ENCODE results near the gene JAG1. TPM values are rescaled to one million over a fixed set of nuclear protein-coding genes. Genes with fewer than 3 reads are reported as not detected.

The JAG1 gene
- total and polyA plus RNA-seq, 4 donors = 22.4 to 226 (median 150) TPM

DNA sequence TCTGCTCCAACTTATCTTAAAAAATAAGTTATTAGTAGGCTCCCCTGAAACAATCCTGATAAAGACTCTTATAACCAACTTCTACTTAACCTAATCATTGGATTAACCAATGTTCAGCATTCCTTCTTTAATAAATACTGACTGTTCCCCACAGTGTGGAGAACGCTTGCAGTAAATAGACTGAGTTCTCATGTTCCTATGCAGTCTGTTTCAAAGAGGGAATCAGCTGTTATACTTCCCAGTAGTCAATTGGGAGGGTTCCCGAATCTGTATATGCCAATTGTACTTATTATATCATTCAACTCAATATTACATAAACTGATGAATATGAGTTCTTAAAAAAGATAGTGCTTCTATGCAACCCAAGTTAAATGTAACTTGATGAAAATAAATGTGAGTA is 9.7 kb upstream of the JAG1 start:
- no peak for DNase-seq
- no peak for ATAC-seq (ENCODE audit: low FRiP score)
- 93 to 95% methylated on average over 2 of the region's 2 CpGs for WGBS, 2 donors
- Histone ChIP-seq H3K9me3 (ENCODE audit: control insufficient read depth, low read length) (peaks cover 2% of the 10 kb centered on the region), H3K27ac (ENCODE audit: low read depth in 1 of 2, low read length in 2 of 2) (no peak overlapping the region), H3K4me1 (ENCODE audit: control insufficient read depth in 1 of 2, insufficient read depth in 2 of 2, low read length in 2 of 2) (no peaks in the 10 kb centered on the region), H3K4me3 (ENCODE audit: low read length in 2 of 2) (no peak overlapping the region), H3K36me3 (ENCODE audit: control insufficient read depth in 1 of 2, insufficient read depth in 2 of 2, low read length in 1 of 2) (no peaks in the 10 kb centered on the region), H3K27me3 (ENCODE audit: control insufficient read depth in 1 of 2, insufficient read depth in 2 of 2, low read length in 1 of 2) (no peaks in the 10 kb centered on the region)
- intact Hi-C loops (cut with DNase I) = no loop called here

DNA sequence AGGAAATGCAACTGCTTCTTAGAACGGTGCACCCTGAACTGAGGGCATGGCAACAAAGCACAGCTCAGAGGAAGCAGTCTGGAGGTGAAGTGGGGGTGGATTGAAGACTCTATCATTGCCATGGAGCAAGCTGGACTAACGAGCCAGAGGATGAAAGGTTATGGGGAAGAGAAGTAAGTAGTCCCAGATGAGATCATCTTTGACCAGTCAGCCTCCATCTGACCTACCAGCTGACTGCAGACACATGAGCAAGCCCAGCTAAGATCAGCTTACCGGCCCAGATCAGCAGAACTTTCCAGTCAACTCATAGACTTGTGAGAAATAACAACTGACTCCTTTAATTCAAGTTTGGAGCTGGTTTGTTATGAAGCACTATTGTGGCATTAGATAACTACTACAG is 9.1 kb upstream of the JAG1 start:
- Histone ChIP-seq H3K9me3 (ENCODE audit: control insufficient read depth, low read length) (peaks cover under 1% of the 10 kb centered on the region), H3K27ac (ENCODE audit: low read depth in 1 of 2, low read length in 2 of 2) (no peak overlapping the region), H3K27me3 (ENCODE audit: control insufficient read depth in 1 of 2, insufficient read depth in 2 of 2, low read length in 1 of 2) (no peaks in the 10 kb centered on the region), H3K36me3 (ENCODE audit: control insufficient read depth in 1 of 2, insufficient read depth in 2 of 2, low read length in 1 of 2) (no peaks in the 10 kb centered on the region), H3K4me3 (ENCODE audit: low read length in 2 of 2) (no peak overlapping the region), H3K4me1 (ENCODE audit: control insufficient read depth in 1 of 2, insufficient read depth in 2 of 2, low read length in 2 of 2) (no peaks in the 10 kb centered on the region)
- intact Hi-C loops (cut with DNase I) = no loop called here
- 74 to 79% methylated on average over 3 of the region's 3 CpGs for WGBS, 2 donors
- DNase-seq (no peak), ATAC-seq (ENCODE audit: low FRiP score) (no peak)

DNA sequence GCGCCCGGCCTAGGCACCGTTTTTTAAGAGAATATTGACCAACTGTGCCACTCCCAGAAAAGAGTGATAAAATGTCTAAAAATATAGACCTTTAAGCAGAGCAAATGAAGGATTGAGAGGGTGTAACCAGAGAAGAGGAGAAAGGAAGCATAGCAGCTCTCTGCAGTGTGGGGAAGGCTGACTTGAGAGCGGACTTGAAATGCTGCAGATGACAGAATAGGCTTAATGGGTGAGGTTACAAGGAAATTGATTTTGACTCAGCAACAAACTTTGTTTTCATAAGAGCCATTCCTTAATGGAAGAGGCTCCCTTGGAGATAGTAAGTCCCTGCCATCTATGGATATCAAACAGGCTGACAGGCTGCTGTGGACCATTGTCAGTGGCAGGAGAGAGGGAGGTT is 7.7 kb upstream of the JAG1 start:
- ATAC-seq (ENCODE audit: low FRiP score) (no peak), DNase-seq (no peak)
- Histone ChIP-seq H3K4me3 (ENCODE audit: low read length in 2 of 2) (no peak overlapping the region), H3K27me3 (ENCODE audit: control insufficient read depth in 1 of 2, insufficient read depth in 2 of 2, low read length in 1 of 2) (no peaks in the 10 kb centered on the region), H3K36me3 (ENCODE audit: control insufficient read depth in 1 of 2, insufficient read depth in 2 of 2, low read length in 1 of 2) (no peaks in the 10 kb centered on the region), H3K27ac (ENCODE audit: low read depth in 1 of 2, low read length in 2 of 2) (no peak overlapping the region), H3K4me1 (ENCODE audit: control insufficient read depth in 1 of 2, insufficient read depth in 2 of 2, low read length in 2 of 2) (no peaks in the 10 kb centered on the region), H3K9me3 (ENCODE audit: control insufficient read depth, low read length) (no peaks in the 10 kb centered on the region)
- intact Hi-C loops (cut with DNase I) = no loop called here
- WGBS, 2 donors = 94 to 97% methylated on average over 4 of the region's 4 CpGs

DNA sequence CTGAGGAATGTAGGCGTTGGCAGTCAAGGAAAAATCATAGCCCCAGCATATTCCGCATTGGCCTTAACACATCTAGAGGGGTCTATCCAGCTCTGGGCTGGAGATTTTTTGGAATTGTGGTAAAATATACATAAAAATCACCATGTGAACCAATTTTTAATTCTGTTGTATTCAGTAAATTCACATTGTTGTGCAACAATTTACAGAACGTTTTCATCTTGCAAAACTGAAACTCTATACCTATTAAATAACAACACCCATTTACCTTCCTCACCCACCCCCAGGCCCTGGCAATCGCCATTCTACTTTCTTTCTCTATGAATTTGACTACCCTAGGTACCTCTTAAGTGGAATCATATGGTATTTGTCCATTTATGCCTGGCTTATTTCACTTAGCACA is 6.8 kb upstream of the JAG1 start:
- ATAC-seq (ENCODE audit: low FRiP score) (no peak), DNase-seq (no peak)
- Histone ChIP-seq H3K4me3 (ENCODE audit: low read length in 2 of 2) (no peak overlapping the region), H3K4me1 (ENCODE audit: control insufficient read depth in 1 of 2, insufficient read depth in 2 of 2, low read length in 2 of 2) (peaks cover 0 to under 1% of the 10 kb centered on the region in 2 donors), H3K27me3 (ENCODE audit: control insufficient read depth in 1 of 2, insufficient read depth in 2 of 2, low read length in 1 of 2) (no peaks in the 10 kb centered on the region), H3K36me3 (ENCODE audit: control insufficient read depth in 1 of 2, insufficient read depth in 2 of 2, low read length in 1 of 2) (no peaks in the 10 kb centered on the region), H3K9me3 (ENCODE audit: control insufficient read depth, low read length) (no peaks in the 10 kb centered on the region), H3K27ac (ENCODE audit: low read depth in 1 of 2, low read length in 2 of 2) (no peak overlapping the region)
- 82 to 95% methylated on average over 4 of the region's 4 CpGs for WGBS, 2 donors
- intact Hi-C loops (cut with DNase I) = no loop called here

DNA sequence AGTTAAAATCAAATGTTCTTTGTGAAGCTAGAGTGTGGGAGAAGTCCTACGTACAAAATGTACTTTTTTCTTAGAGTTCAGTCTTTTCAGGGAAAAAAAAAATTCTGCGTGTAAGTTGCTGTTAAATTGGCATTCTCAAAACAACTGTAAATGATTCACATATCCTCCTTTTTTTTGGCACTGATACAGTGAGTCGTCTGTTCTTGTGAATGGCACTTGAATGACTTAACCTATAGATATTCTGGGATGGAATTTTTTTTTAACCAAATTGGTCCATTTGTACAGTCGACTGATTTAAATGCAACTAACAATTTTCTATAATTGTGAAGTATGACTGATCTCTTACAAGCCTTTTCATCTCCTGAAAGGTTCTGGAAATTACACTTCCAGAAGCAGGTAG is 5.5 kb upstream of the JAG1 start:
- intact Hi-C loops (cut with DNase I) = loop anchor here (2.0 to 10.0 kb wide), 7 partner anchors 76 to 866 kb away; no protein-coding TSS in a partner anchor
- ATAC-seq (ENCODE audit: low FRiP score) = no peak

DNA sequence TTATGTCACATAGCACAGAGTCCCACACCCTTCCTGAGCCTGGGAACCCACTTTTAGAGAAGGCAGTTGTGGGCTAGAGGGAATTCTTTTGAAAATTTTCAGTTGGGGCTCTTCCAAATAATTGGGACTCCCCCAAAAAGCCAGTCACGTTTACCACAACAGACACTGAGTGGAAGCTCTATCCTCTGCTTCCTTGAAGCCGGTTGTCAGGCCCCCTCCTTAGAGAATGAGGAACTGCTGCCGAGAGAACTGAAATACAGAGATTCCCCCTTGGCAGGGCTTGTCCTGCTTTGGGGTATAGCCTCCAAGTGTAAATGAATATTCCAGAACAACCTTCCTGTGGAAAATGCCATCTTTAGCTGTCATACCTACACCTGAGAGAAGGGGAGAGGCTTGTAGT is 2.7 kb upstream of the JAG1 start:
- intact Hi-C loops (cut with DNase I) = loop anchor here (5.0 to 10.0 kb wide), 6 partner anchors 181 to 868 kb away; no protein-coding TSS in a partner anchor
- Histone ChIP-seq H3K4me3 (ENCODE audit: low read length in 2 of 2) (no peak overlapping the region), H3K27ac (ENCODE audit: low read depth in 1 of 2, low read length in 2 of 2) (no peak overlapping the region), H3K4me1 (ENCODE audit: control insufficient read depth in 1 of 2, insufficient read depth in 2 of 2, low read length in 2 of 2) (peaks cover 0 to 2% of the 10 kb centered on the region in 2 donors), H3K9me3 (ENCODE audit: control insufficient read depth, low read length) (no peaks in the 10 kb centered on the region), H3K36me3 (ENCODE audit: control insufficient read depth in 1 of 2, insufficient read depth in 2 of 2, low read length in 1 of 2) (no peaks in the 10 kb centered on the region), H3K27me3 (ENCODE audit: control insufficient read depth in 1 of 2, insufficient read depth in 2 of 2, low read length in 1 of 2) (no peaks in the 10 kb centered on the region)
- WGBS, 2 donors = 89 to 90% methylated on average over 3 of the region's 3 CpGs
- DNase-seq (no peak), ATAC-seq (ENCODE audit: low FRiP score) (no peak)

More for the DNA sequence above, 5.5 kb upstream of the JAG1 start:
- Histone ChIP-seq H3K27ac (ENCODE audit: low read depth in 1 of 2, low read length in 2 of 2) (no peak overlapping the region), H3K4me3 (ENCODE audit: low read length in 2 of 2) (no peak overlapping the region), H3K9me3 (ENCODE audit: control insufficient read depth, low read length) (no peaks in the 10 kb centered on the region), H3K27me3 (ENCODE audit: control insufficient read depth in 1 of 2, insufficient read depth in 2 of 2, low read length in 1 of 2) (no peaks in the 10 kb centered on the region), H3K4me1 (ENCODE audit: control insufficient read depth in 1 of 2, insufficient read depth in 2 of 2, low read length in 2 of 2) (peaks cover 0 to 2% of the 10 kb centered on the region in 2 donors), H3K36me3 (ENCODE audit: control insufficient read depth in 1 of 2, insufficient read depth in 2 of 2, low read length in 1 of 2) (no peaks in the 10 kb centered on the region)
- WGBS, 2 donors = 78 to 80% methylated on average over 4 of the region's 4 CpGs
- no peak for DNase-seq

DNA sequence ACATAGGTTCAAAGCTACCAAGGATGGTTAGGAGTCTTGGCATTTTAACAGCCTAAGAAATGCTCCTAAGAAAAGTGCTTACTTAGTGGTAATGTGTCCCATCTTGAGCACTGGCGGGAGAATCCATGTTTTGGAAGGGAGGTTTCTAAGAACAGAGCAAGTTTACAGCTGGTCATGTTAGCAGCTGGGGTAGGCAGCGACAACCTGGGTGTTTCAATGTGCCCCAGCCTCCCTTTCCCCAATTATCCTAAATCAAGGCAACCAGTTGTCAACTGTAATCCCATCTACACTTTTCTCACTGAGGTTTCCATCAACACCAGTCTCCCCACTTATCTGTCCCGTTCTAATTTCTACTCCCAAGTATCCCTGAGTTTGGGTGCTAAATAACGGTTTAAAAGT is 1.6 kb upstream of the JAG1 start:
- ATAC-seq (ENCODE audit: low FRiP score) = no peak
- intact Hi-C loops (cut with DNase I) = loop anchor here (2.0 to 10.0 kb wide), 8 partner anchors 117 to 869 kb away; no protein-coding TSS in a partner anchor
- Histone ChIP-seq H3K27me3 (ENCODE audit: control insufficient read depth in 1 of 2, insufficient read depth in 2 of 2, low read length in 1 of 2) (no peaks in the 10 kb centered on the region), H3K36me3 (ENCODE audit: control insufficient read depth in 1 of 2, insufficient read depth in 2 of 2, low read length in 1 of 2) (no peaks in the 10 kb centered on the region), H3K27ac (ENCODE audit: low read depth in 1 of 2, low read length in 2 of 2) (peak overlapping the region; percentile 47 to 97), H3K4me3 (ENCODE audit: low read length in 2 of 2) (peak overlapping the region in 1 of 2 donors; percentile 97), H3K4me1 (ENCODE audit: control insufficient read depth in 1 of 2, insufficient read depth in 2 of 2, low read length in 2 of 2) (peaks cover 0 to 2% of the 10 kb centered on the region in 2 donors), H3K9me3 (ENCODE audit: control insufficient read depth, low read length) (no peaks in the 10 kb centered on the region)
- DNase-seq = no peak
- WGBS, 2 donors = 85 to 88% methylated on average over 4 of the region's 4 CpGs

DNA sequence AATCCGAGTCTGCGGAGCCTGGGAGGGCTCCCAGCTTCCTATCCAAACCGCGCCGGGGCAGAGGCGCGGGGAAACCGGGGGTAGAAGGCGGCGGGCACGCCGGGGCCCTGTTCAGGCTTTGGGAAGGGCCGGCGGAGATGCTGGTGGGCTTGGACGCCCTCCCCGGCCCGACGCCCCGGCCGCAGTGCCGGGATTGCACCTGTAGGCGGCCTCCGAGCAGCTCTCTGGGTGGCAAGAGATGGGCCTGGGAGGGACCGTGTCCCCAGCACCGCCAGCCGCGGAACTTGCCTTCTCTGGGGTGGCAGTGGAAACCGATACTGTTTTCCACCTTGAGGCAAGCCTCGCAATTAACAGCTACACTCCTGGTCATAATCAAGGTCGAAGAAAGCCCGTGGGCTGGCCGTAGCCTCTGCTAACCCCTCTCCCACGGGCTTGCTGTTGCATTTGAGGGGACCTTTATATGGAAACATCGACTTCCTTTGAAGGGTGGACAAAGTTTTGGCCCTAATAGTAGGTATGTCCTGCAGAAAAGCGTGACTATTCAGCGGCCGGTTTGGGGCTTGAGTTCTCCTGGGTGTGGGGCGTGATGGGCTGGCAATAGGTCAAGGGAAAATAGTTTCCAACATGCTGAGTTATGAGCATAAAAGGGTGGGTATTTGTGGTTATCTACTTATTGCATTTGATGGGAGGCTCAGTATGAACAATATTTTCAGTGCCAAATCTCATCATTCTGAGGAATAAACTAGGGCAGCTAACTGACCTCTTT is 1.1 kb upstream of the JAG1 start:
- H3K9me3 ChIP-seq (ENCODE audit: control insufficient read depth, low read length) = no peaks in the 10 kb centered on the region
- peak; percentile 81 for ATAC-seq (ENCODE audit: low FRiP score)
- H3K27me3 ChIP-seq (ENCODE audit: control insufficient read depth in 1 of 2, insufficient read depth in 2 of 2, low read length in 1 of 2) = no peaks in the 10 kb centered on the region
- H3K36me3 ChIP-seq (ENCODE audit: control insufficient read depth in 1 of 2, insufficient read depth in 2 of 2, low read length in 1 of 2) = no peaks in the 10 kb centered on the region
- peak overlapping the region; percentile 95 to 97 for H3K27ac ChIP-seq (ENCODE audit: low read depth in 1 of 2, low read length in 2 of 2)
- 0 to 1% methylated on average over 38 of the region's 38 CpGs for WGBS, 2 donors
- H3K4me1 ChIP-seq (ENCODE audit: control insufficient read depth in 1 of 2, insufficient read depth in 2 of 2, low read length in 2 of 2) = peaks cover 0 to 2% of the 10 kb centered on the region in 2 donors
- H3K4me3 ChIP-seq (ENCODE audit: low read length in 2 of 2) = peak overlapping the region; percentile 93 to 97
- intact Hi-C loops (cut with DNase I) = loop anchor here (1.0 to 10.0 kb wide), 12 partner anchors 38 to 870 kb away; no protein-coding TSS in a partner anchor
- peak; percentile 89 to 94 for DNase-seq
